PC-9 (cell line): ENCODE data around the gene CDH13.

ENCODE experiments used
- EZH2 ChIP-seq: fragments of 200-600 bp; sonication (generic); IDR thresholded peaks from 2 replicates; pipeline ENCODE4 v1.8.0; 2017; ENCODE audit warnings: antibody characterized with exemption, low read depth
- TF ChIP-seq, protein P1 (sequence below): fragments of 200-600 bp; sonication (generic); conservative IDR thresholded peaks from 2 replicates; pipeline ENCODE4 v1.6.1; 2017; ENCODE audit warnings: mixed run types, antibody characterized with exemption, mild to moderate bottlenecking, moderate library complexity

DNA sequence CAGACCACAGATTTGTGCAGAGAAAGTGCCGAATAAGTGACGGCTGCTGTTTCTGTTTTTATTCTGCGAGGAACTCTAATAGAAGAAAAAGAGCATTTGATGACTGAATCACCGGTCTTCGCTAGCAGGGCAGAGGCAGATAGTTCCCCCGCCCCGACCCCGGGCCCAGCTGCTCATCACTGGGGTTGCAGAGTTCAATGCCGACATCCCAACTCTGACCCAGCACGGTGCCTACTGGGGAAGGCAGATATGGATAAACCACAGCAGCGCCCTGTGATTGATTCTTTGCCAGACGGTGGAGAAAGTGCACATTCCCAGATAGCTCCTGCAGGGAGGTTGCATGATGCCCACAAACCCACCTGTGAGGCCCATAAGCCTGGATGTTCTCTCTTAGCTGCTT is 823.1 kb downstream of the CDH13 start:
- TF ChIP-seq EZH2, result no peak
- TF ChIP-seq, protein P1, sequence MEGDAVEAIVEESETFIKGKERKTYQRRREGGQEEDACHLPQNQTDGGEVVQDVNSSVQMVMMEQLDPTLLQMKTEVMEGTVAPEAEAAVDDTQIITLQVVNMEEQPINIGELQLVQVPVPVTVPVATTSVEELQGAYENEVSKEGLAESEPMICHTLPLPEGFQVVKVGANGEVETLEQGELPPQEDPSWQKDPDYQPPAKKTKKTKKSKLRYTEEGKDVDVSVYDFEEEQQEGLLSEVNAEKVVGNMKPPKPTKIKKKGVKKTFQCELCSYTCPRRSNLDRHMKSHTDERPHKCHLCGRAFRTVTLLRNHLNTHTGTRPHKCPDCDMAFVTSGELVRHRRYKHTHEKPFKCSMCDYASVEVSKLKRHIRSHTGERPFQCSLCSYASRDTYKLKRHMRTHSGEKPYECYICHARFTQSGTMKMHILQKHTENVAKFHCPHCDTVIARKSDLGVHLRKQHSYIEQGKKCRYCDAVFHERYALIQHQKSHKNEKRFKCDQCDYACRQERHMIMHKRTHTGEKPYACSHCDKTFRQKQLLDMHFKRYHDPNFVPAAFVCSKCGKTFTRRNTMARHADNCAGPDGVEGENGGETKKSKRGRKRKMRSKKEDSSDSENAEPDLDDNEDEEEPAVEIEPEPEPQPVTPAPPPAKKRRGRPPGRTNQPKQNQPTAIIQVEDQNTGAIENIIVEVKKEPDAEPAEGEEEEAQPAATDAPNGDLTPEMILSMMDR, result no peak
